HCT116 (cell line): ENCODE data around the gene IL4. TPM values are rescaled to one million over a fixed set of nuclear protein-coding genes. Genes with fewer than 3 reads are reported as not detected.

Experiments used
- ATAC-seq: fragments of 200-7000 bp; cut with Tn5 transposase; 2 replicates; pipeline ENCODE4 v1.9.1; 2020; ENCODE audit warnings: mild to moderate bottlenecking, moderate library complexity
- BruUV-seq: library from RNA; stranded (reverse); fragments of 400-500 nt; replicated peaks from 2 replicates; lab custom pipeline; 2021; lab: Mats Ljungman, UMichigan
- CTCF ChIA-PET: fragments of 300-600 bp; sonication (Branson Sonifier 250); formaldehyde crosslinking; loops from one replicate; lab custom pipeline; 2021; ENCODE audit warnings: antibody characterized with exemption; lab: Charles Lee
- POLR2A ChIA-PET: fragments of 300-600, 350-600 bp; sonication (Branson Sonifier 250); formaldehyde crosslinking; loops from one replicate; lab custom pipeline; 2021; ENCODE audit warnings: antibody characterized with exemption; lab: Charles Lee
- RAD21 ChIA-PET, 2 experiments: fragments of 300-600 bp; sonication (Branson Sonifier 250); formaldehyde crosslinking; loops; one replicate each; lab custom pipeline; 2023; ENCODE audit warnings: low total read pairs in 2 of 2; ENCODE audit not compliant: uncharacterized antibody in 2 of 2, unreplicated experiment in 2 of 2, low non-redundant PET in 1 of 2; lab: Charles Lee
- DNase-seq: peaks from one replicate; pipeline ENCODE4 v3.0.0-alpha.2; 2010; ENCODE audit warnings: low read depth, low spot score
- H2AFZ ChIP-seq: fragments of 200-600 bp; shearing (Covaris generic), sonication (generic); 2 replicates; pipeline ENCODE4 v1.6.1; 2017; ENCODE audit warnings: low read depth, mixed run types, mixed read lengths, antibody characterized with exemption, low read length; ENCODE audit not compliant: poor library complexity, severe bottlenecking
- H3K27ac ChIP-seq: 2 replicates; pipeline ENCODE4 v1.5.1; 2012; ENCODE audit warnings: low read depth, low read length
- H3K27me3 ChIP-seq: fragments of 200-600 bp; sonication (generic); 2 replicates; pipeline ENCODE4 v1.6.1; 2016; ENCODE audit warnings: mixed run types, low read length, mixed read lengths; ENCODE audit not compliant: insufficient read depth
- H3K36me3 ChIP-seq, 2 experiments: fragments of 200-500 bp in 1 of 2; fragments of 200-600 bp in 1 of 2; sonication (Bioruptor generic) in 1 of 2; sonication (generic) in 1 of 2; 2 replicates each; pipeline versions ENCODE4 v1.5.1 to v1.6.1; 2014 to 2016; ENCODE audit warnings: low read length in 2 of 2, inconsistent platforms in 1 of 2, mixed read lengths in 1 of 2, mixed run types in 1 of 2; ENCODE audit not compliant: insufficient read depth in 2 of 2, control insufficient read depth in 1 of 2
- H3K4me1 ChIP-seq, 2 experiments: fragments of 200-600 bp in 1 of 2; sonication (generic) in 1 of 2; 2 replicates each; pipeline versions ENCODE4 v1.5.1 to v1.6.1; 2012 to 2017; ENCODE audit warnings: low read length in 2 of 2, inconsistent platforms in 1 of 2, mild to moderate bottlenecking in 1 of 2, mixed read lengths in 1 of 2, mixed run types in 1 of 2, moderate library complexity in 1 of 2; ENCODE audit not compliant: insufficient read depth in 2 of 2, control insufficient read depth in 1 of 2
- H3K4me2 ChIP-seq: fragments of 200-600 bp; sonication (generic); 2 replicates; pipeline ENCODE4 v1.6.1; 2017; ENCODE audit warnings: mixed run types, low read length, mixed read lengths
- H3K4me3 ChIP-seq, 2 experiments: fragments of 200-600 bp in 1 of 2; sonication (generic) in 1 of 2; replicated peaks in 1 of 2; 2 replicates each; pipeline ENCODE4 v1.5.1; 2011 to 2016; ENCODE audit warnings: low read length in 2 of 2, control low read depth in 1 of 2, low read depth in 1 of 2, mild to moderate bottlenecking in 1 of 2, mixed read lengths in 1 of 2, mixed run types in 1 of 2
- H3K79me2 ChIP-seq: fragments of 200-600 bp; sonication (generic); 2 replicates; pipeline ENCODE4 v1.6.1; 2017; ENCODE audit warnings: mild to moderate bottlenecking, mixed run types, low read length, moderate library complexity, mixed read lengths; ENCODE audit not compliant: insufficient read depth
- H3K9ac ChIP-seq: fragments of 200-600 bp; sonication (generic); 2 replicates; pipeline ENCODE4 v1.6.1; 2016; ENCODE audit warnings: low read length, mixed read lengths
- H3K9me2 ChIP-seq: fragments of 200-600 bp; sonication (generic), shearing (Covaris generic); 2 replicates; pipeline ENCODE4 v1.6.1; 2017; ENCODE audit warnings: mixed run types, mild to moderate bottlenecking, moderate library complexity; ENCODE audit not compliant: insufficient read depth
- H3K9me3 ChIP-seq, 2 experiments: fragments of 200-500 bp in 1 of 2; fragments of 200-600 bp in 1 of 2; sonication (Bioruptor generic) in 1 of 2; sonication (generic) in 1 of 2; 2 replicates each; pipeline ENCODE4 v1.6.1; 2014 to 2017; ENCODE audit warnings: low read length in 2 of 2, mixed read lengths in 2 of 2, inconsistent platforms in 1 of 2, low read depth in 1 of 2, mild to moderate bottlenecking in 1 of 2, mixed run types in 1 of 2, moderate library complexity in 1 of 2; ENCODE audit not compliant: control insufficient read depth in 1 of 2, insufficient read depth in 1 of 2
- H4K20me1 ChIP-seq: fragments of 200-600 bp; sonication (generic), shearing (Covaris generic); 2 replicates; pipeline ENCODE4 v1.6.1; 2017; ENCODE audit warnings: mixed run types, mild to moderate bottlenecking, moderate library complexity; ENCODE audit not compliant: insufficient read depth
- CBX3 ChIP-seq: IDR thresholded peaks from 2 replicates; pipeline ENCODE4 v1.6.1; 2012; ENCODE audit warnings: low read depth
- CEBPB ChIP-seq: IDR thresholded peaks from 2 replicates; pipeline ENCODE4 v1.6.1; 2012; ENCODE audit warnings: low read depth
- EZH2 ChIP-seq: fragments of 200-600 bp; sonication (generic); IDR thresholded peaks from 2 replicates; pipeline ENCODE4 v1.6.1; 2017; ENCODE audit warnings: antibody characterized with exemption, mixed run types
- EZH2phosphoT487 ChIP-seq: fragments of 200-600 bp; IDR thresholded peaks from 2 replicates; pipeline ENCODE4 v1.6.1; 2018; ENCODE audit warnings: antibody characterized with exemption, borderline replicate concordance
- FOSL1 ChIP-seq: IDR thresholded peaks from 2 replicates; pipeline ENCODE4 v1.6.1; 2012; ENCODE audit warnings: low read depth
- JUND ChIP-seq: IDR thresholded peaks from 2 replicates; pipeline ENCODE4 v1.6.1; 2012
- POLR2A ChIP-seq: IDR thresholded peaks from 2 replicates; pipeline ENCODE4 v1.7.0; 2011; ENCODE audit warnings: borderline replicate concordance; ENCODE audit not compliant: insufficient read depth, insufficient read length; ENCODE audit errors: extremely low read depth
- POLR2AphosphoS5 ChIP-seq: IDR thresholded peaks from 2 replicates; pipeline ENCODE4 v1.6.1; 2011; ENCODE audit warnings: mild to moderate bottlenecking, low read depth, low read length, moderate library complexity
- RAD21 ChIP-seq: IDR thresholded peaks from 2 replicates; pipeline ENCODE4 v1.6.1; 2012; ENCODE audit warnings: low read depth, mild to moderate bottlenecking
- SIN3A ChIP-seq: IDR thresholded peaks from 2 replicates; pipeline ENCODE4 v1.6.1; 2012; ENCODE audit warnings: low read depth
- SRF ChIP-seq: IDR thresholded peaks from 2 replicates; pipeline ENCODE4 v1.6.1; 2012; ENCODE audit warnings: low read depth
- TCF7L2 ChIP-seq: IDR thresholded peaks from 2 replicates; pipeline ENCODE4 v1.7.0; 2011; ENCODE audit warnings: borderline replicate concordance, inconsistent platforms; ENCODE audit not compliant: insufficient read depth, insufficient read length; ENCODE audit errors: extremely low read depth
- YY1 ChIP-seq: IDR thresholded peaks from 2 replicates; pipeline ENCODE4 v1.6.1; 2011; ENCODE audit warnings: low read length, low read depth, moderate library complexity, mild to moderate bottlenecking; ENCODE audit not compliant: insufficient replicate concordance; ENCODE audit errors: extremely low read depth
- ZBTB33 ChIP-seq: IDR thresholded peaks from 2 replicates; pipeline ENCODE4 v1.6.1; 2011; ENCODE audit warnings: mild to moderate bottlenecking, low read length, moderate library complexity; ENCODE audit not compliant: insufficient replicate concordance; ENCODE audit errors: extremely low read depth
- ZNF274 ChIP-seq: fragments of 200-500 bp; sonication (Bioruptor generic); IDR thresholded peaks from 2 replicates; pipeline ENCODE4 v1.6.1; 2014; ENCODE audit warnings: mild to moderate bottlenecking, low read depth, low read length, inconsistent platforms
- intact Hi-C: fragments of 100-400 bp; cut with micrococcal nuclease; formaldehyde crosslinking; loops from 2 replicates; pipeline ENCODE4 v1.10.0; 2022
- total RNA-seq: library from RNA; stranded (reverse); gene quantifications from one replicate; pipeline ENCODE4 v1.2.1, GENCODE V29; 2021; ENCODE audit not compliant: unreplicated experiment
- TF ChIP-seq, protein P1 (sequence below): IDR thresholded peaks from 2 replicates; pipeline ENCODE4 v1.6.1; 2012; ENCODE audit warnings: low read depth
- TF ChIP-seq, protein P2 (sequence below): IDR thresholded peaks from 2 replicates; pipeline ENCODE4 v1.6.1; 2012

Gene IL4
- total RNA-seq, 1 experiment from 2014 or later, result not detected

GRCh38 chr5:132708645-132709044 lies 34.9 kb downstream of the IL4 start:
- ChIA-PET POLR2A (no interaction called here), CTCF (interaction anchor here (2.2 kb wide), 1 partner anchor 9 kb away, joined by 5 read pairs; no protein-coding TSS in a partner anchor), RAD21 (interaction anchor here in 1 of 2 experiments (1.0 kb wide), 1 partner anchor 182 kb away, joined by 4 read pairs; no protein-coding TSS in a partner anchor)
- H3K9me3 ChIP-seq, result no peaks in the 10 kb centered on the region
- no peaks in the 10 kb centered on the region for H3K27me3 ChIP-seq
- no peak overlapping the region for H3K4me3 ChIP-seq
- no peaks in the 10 kb centered on the region for H3K79me2 ChIP-seq
- intact Hi-C loops, result no loop called here
- TF ChIP-seq, protein P1, sequence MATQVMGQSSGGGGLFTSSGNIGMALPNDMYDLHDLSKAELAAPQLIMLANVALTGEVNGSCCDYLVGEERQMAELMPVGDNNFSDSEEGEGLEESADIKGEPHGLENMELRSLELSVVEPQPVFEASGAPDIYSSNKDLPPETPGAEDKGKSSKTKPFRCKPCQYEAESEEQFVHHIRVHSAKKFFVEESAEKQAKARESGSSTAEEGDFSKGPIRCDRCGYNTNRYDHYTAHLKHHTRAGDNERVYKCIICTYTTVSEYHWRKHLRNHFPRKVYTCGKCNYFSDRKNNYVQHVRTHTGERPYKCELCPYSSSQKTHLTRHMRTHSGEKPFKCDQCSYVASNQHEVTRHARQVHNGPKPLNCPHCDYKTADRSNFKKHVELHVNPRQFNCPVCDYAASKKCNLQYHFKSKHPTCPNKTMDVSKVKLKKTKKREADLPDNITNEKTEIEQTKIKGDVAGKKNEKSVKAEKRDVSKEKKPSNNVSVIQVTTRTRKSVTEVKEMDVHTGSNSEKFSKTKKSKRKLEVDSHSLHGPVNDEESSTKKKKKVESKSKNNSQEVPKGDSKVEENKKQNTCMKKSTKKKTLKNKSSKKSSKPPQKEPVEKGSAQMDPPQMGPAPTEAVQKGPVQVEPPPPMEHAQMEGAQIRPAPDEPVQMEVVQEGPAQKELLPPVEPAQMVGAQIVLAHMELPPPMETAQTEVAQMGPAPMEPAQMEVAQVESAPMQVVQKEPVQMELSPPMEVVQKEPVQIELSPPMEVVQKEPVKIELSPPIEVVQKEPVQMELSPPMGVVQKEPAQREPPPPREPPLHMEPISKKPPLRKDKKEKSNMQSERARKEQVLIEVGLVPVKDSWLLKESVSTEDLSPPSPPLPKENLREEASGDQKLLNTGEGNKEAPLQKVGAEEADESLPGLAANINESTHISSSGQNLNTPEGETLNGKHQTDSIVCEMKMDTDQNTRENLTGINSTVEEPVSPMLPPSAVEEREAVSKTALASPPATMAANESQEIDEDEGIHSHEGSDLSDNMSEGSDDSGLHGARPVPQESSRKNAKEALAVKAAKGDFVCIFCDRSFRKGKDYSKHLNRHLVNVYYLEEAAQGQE, result no peak
- TF ChIP-seq ZNF274 (no peak), POLR2A (no peak), CEBPB (no peak), SIN3A (no peak), SRF (no peak), YY1 (no peak), ZBTB33 (no peak), POLR2AphosphoS5 (no peak), JUND (no peak), CBX3 (no peak), EZH2phosphoT487 (no peak), FOSL1 (no peak), EZH2 (no peak), TCF7L2 (no peak), RAD21 (no peak)
- TF ChIP-seq, protein P2, sequence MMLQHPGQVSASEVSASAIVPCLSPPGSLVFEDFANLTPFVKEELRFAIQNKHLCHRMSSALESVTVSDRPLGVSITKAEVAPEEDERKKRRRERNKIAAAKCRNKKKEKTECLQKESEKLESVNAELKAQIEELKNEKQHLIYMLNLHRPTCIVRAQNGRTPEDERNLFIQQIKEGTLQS, result no peak
- no peak overlapping the region for H3K4me2 ChIP-seq
- BruUV-seq, result no TSS peak
- no peak for ATAC-seq
- no peaks in the 10 kb centered on the region for H3K9me2 ChIP-seq
- H4K20me1 ChIP-seq, result no peaks in the 10 kb centered on the region
- no peak overlapping the region for H2AFZ ChIP-seq
- H3K9ac ChIP-seq, result no peak overlapping the region
- DNase-seq, result no peak
- no peaks in the 10 kb centered on the region for H3K4me1 ChIP-seq
- no peaks in the 10 kb centered on the region for H3K36me3 ChIP-seq
- H3K27ac ChIP-seq, result no peak overlapping the region
